Stomach (tissue), 4 donors: Measurements from ENCODE around the gene SP3.

Experiments
- EP300 ChIP-seq: sonication (generic); formaldehyde crosslinking; IDR thresholded peaks from one replicate; pipeline ENCODE4 v1.6.1; 2017; ENCODE audit warnings: antibody characterized with exemption
- POLR2A ChIP-seq, 4 donors: fragments of 450-650 bp; IDR thresholded peaks; one replicate each; pipeline ENCODE4 v1.6.1; 2016; ENCODE audit warnings: antibody characterized with exemption in 4 of 4, control low read depth in 2 of 4, mild to moderate bottlenecking in 1 of 4, moderate library complexity in 1 of 4
- POLR2AphosphoS5 ChIP-seq, 3 donors: sonication (generic); formaldehyde crosslinking; IDR thresholded peaks; one replicate each; pipeline ENCODE4 v1.6.1; 2016; ENCODE audit warnings: antibody characterized with exemption in 3 of 3
- TF ChIP-seq, protein P1 (sequence below), 7 experiments: fragments of 450-650 bp in 4 of 7; fragments of 200-600 bp in 3 of 7; sonication (generic) in 3 of 7; IDR thresholded peaks; one replicate each; pipeline ENCODE4 v1.5.1; 2016 to 2019; ENCODE audit warnings: antibody characterized with exemption in 7 of 7, control low read depth in 2 of 7, mild to moderate bottlenecking in 1 of 7

DNA sequence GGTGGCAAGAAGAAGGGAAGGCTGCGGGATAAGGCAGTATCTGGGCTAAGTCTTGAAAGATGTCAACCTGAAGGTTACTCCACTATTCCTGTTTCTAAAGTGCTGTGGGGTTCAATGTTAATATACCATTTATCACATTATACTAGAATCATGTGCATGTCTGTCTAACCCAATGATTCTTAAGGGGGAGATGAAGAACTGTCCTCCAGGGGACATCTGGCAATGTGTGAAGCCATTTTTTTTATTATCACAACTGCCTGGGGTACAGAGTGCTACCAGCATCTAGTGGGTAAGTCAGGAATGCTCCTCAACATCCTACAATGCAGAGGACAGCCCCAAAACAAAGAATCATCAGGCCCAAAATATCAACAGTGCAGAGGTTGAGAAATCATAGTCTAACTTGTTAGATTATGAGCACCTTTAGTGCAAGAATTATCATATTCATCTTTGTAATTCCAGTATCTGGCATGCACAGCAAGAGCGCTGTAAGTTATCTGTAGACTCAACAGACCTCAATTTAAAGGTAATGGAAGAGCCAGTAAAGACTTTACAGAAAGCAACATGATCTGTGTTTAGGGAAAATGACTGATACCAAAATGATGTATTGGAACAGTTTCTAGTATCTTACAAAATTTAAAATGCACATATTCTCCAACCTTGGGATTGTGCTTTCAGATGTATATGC, 26.3 kb downstream of the SP3 start:
- TF ChIP-seq POLR2A (IDR thresholded peaks at IDR 0.05) (no peak), POLR2AphosphoS5 (IDR thresholded peaks at IDR 0.05) (no peak), EP300 (no peak)
- TF ChIP-seq, protein P1, sequence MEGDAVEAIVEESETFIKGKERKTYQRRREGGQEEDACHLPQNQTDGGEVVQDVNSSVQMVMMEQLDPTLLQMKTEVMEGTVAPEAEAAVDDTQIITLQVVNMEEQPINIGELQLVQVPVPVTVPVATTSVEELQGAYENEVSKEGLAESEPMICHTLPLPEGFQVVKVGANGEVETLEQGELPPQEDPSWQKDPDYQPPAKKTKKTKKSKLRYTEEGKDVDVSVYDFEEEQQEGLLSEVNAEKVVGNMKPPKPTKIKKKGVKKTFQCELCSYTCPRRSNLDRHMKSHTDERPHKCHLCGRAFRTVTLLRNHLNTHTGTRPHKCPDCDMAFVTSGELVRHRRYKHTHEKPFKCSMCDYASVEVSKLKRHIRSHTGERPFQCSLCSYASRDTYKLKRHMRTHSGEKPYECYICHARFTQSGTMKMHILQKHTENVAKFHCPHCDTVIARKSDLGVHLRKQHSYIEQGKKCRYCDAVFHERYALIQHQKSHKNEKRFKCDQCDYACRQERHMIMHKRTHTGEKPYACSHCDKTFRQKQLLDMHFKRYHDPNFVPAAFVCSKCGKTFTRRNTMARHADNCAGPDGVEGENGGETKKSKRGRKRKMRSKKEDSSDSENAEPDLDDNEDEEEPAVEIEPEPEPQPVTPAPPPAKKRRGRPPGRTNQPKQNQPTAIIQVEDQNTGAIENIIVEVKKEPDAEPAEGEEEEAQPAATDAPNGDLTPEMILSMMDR (IDR thresholded peaks at IDR 0.05) = no peak
